AG08395 (cell line): ENCODE data around the gene PPP1R3A.
"Not testable (repeated sequence)": the region's sequence is repeated elsewhere in the genome, so short reads cannot be mapped to it uniquely, and the experiment has no call there.

Source experiments
- DNase-seq: peaks from one replicate; pipeline ENCODE4 v3.0.0; 2012; ENCODE audit warnings: mixed read lengths, low spot score

The PPP1R3A gene

DNA sequence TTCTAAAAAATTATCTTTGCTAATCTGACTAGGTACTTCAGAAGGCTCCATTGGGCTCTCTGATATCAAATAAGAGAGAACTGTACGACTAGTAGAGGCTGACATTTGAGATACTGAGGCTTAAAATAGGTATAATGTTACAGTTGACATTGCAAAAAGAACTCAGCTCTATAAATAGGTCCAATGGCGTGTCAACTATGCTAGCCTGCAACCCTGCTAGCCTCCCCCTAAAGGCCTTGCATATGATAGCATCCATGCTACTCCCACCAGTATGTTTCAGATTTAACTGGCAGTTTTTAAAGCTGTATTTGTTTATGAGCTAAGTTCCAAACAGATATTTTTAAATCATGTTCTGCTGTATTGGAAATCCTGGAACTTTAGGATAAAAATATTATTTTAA, at the start of gene PPP1R3A:
PPP1R3A (minus strand) TSS at position 64 of the 400 bp plus-strand sequence; CDS start at position 51, 13 bp downstream.
- no peak for DNase-seq

DNA sequence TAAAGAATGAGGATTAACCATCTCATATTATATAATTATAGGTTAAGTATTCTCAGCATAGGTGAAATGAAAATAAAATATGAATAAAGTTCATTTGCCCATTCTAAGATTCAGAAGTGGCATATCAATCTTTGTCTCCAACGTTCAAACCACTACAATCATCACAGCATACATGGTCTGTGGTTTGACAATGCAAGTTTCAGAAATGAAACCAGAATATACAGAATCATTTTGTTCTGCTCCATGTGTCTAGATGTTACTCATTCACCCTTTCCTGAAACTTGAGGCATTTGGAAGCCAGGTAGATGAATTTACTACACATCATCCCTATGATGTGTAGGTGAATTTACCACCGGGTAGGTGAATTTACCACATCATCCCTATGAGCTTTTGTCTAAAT, 44.5 kb upstream of the PPP1R3A start:
- DNase-seq: no peak

- no peak for DNase-seq
Observed at GRCh38 chr7:113959910-113960309, 41.1 kb upstream of the PPP1R3A start.

GRCh38 chr7:113955157-113955556, 36.3 kb upstream of the PPP1R3A start:
- no peak for DNase-seq

DNA sequence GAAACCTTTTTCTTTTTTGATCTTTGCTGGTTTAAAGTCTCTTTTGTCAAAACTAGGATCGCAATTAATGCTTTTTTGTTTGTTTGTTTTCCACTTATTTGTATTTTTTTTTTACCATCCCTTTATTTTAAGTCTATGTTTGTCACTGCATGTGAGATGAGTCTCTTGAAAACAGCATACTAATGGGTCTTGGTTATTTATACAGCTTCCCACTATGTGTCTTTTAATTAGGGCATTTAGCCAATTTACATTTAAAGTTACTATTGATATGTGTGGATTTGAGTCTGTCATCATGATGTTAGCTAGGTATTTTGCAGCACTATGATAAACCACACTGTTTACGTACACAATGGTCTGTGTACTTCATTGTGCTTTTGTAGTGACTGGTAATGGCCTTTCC, 34.7 kb upstream of the PPP1R3A start:
- DNase-seq: no peak

GRCh38 chr7:113945018-113945938, 26.5 kb upstream of the PPP1R3A start:
- DNase-seq: no peak

GRCh38 chr7:113936982-113937381, 18.2 kb upstream of the PPP1R3A start:
- no peak for DNase-seq

DNA sequence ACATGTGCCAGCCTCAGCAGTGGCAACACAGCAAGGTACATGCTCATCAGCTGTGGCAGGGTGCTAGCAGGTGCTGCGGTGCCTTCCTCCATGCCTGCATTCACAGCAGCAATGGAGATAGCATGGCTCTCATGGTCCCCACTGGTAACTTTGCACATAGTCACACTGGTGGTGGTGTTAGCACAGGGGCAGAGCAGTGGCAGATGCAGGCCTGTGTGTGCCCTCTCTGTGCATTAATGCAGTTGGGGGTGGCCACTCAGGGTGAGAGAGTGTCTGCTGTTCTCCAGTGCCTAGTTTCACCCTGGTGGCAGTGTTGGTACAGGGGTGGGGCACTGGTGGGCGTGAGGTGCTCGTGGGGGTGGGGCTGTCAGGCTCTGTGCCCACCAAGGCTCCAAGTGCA, 17.7 kb upstream of the PPP1R3A start:
- DNase-seq: no peak

DNA sequence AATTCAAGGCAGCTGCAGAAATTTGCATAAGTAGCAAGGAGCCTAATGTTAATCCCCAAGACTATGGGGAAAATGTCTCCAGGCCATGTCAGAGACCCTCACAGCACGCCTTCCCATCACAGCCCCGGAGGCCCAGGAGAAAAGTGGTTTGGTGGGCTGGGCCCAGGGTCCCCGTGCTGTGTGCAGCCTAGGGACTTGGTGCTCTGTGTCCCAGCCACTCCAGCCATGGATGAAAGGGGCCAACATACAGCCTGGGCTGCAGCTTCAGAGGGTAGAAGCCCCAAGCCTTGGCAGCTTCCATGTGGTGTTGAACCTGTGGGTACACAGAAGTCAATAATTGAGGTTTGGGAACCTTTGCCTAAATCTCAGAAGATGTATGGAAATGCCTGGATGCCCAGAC, 10.6 kb upstream of the PPP1R3A start:
- DNase-seq: not testable (repeated sequence)

DNA sequence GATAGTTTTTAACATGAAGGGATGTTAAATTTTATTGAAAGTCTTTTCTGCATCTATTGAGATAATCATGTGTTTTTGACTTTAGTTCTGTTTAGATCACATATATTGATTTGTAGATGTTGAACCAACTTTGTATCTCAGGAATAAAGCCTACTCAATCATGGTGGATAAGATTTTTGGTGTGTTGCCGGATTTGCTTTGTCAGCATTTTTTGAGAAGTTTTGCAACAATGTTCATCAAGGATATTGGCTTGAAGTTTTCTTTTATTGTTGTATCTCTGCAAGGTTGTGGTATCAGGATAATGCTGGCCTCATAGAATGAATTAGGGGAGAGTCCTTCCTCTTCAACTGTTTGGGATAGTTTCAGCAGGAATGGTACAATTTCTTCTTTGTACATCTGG, 9.3 kb upstream of the PPP1R3A start:
- no peak for DNase-seq

DNA sequence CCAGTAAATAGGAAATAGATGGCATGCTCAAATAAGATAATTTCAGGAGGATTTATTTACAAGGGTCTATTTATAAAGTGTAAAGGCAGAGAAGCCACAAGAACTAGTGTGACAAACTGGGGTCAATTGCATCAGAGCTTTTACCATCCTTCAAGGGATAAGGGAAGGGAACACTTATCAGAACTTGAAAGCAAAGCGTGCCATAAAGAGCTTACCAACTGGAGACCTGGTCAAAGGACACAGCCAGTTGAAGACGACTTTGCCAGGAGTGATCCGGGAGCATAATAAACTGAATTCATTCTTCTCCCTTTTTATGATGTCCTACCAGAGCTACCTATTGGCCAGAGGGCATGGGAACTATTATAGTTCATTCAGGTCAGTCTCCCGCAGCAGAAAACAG, 3.2 kb upstream of the PPP1R3A start:
- no peak for DNase-seq

- DNase-seq: no peak
Observed at GRCh38 chr7:113921363-113921762, 2.6 kb upstream of the PPP1R3A start.

- DNase-seq: no peak
Observed at GRCh38 chr7:113917840-113918239, 969 bp downstream of the PPP1R3A start.

DNA sequence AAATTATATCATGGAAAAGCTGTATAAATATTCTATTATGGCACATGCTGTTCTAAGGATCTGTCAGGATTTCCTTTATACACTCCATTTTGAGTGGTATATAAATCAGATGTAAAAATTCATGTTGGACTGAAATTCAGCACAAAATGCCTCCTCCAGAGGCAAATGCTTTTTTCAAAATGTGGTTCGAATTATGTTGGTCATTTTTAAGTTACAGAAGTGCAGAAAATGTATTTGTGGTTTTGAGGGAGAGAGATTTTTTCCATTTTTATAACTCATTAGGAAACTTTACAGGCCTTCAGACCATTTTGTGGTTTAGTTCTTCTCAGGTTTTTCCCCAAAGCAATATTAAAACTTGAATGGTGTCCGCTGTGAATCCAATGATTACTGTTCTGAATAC, 2.9 kb downstream of the PPP1R3A start:
- no peak for DNase-seq

DNA sequence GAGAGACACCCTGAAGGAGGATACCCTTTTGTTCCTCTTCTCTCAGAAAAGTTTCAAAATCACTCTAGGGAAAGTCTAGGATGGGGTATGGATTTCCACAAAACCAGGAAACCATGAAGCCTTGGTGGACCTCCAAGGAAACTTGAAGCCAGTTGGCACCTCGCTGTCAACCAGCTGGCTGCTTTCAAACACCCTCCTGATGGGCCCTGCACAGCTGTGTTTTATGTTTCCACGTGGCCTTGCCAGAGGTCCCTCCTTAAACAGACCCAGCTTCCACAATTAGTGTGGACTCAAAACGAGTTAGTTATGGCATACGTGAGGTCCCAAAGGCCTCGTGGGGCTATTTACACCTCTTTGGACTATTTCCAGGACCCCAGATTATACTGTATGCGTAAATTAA, 5.9 kb downstream of the PPP1R3A start:
- no peak for DNase-seq

GRCh38 chr7:113907617-113908016, 11.2 kb downstream of the PPP1R3A start:
- no peak for DNase-seq

- DNase-seq: no peak
Observed at GRCh38 chr7:113904521-113904920, 14.3 kb downstream of the PPP1R3A start.

DNA sequence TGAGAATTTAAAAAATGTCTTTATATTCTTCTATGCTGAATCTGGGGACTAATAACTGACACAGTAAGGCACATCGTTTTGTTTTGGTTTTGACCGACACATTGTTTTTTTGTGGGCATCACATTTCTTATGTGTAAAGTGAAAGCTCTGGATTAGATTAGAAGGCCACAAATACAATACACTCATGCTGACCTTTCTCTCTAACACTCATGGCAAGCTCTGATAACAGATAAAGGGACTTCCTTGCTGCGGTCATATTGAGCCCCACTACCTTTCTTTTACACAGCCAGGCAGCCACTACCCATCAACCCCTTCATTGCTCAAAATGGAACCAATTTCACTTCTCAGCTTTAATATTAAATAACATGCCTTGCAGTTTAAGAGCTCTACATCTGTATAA, 26.0 kb downstream of the PPP1R3A start:
- DNase-seq: no peak

DNA sequence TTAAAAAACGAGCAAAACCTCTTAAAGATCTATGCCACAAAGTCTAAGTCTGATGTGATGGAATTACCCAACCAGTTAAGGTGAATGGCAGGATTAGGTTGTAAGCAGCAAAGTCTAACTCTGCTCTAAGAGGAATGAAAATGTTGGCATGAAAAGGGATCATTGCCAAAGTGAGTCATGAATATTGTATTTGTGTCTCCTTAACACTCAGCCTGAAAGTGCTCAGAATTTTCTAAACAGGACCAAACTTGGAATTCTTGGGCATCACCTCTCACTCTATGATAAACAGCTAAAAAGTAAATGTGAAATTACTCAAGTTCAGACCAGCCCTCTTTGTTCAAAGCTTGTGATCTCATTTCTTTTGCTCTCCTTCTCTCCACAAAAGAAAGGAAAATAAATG, 27.0 kb downstream of the PPP1R3A start:
- DNase-seq: no peak

DNA sequence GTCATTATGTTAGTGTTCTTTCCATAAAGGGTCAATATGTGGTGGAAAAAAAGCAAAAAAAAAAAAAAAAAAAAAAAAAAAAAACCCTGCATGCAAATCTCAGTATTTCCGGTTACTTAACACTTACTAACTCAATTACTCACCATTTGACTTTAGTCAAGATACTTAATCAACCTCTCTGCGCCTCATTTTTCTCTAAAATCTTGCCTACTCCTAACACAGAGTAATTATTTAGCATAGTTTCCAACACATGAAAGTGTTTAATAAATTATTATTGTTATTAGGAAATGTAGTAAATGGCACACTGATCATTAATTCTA, 27.8 kb downstream of the PPP1R3A start:
- no peak for DNase-seq

- no peak for DNase-seq
Observed at GRCh38 chr7:113890331-113891030, 28.3 kb downstream of the PPP1R3A start.

GRCh38 chr7:113883096-113883495, 35.7 kb downstream of the PPP1R3A start:
- no peak for DNase-seq

DNA sequence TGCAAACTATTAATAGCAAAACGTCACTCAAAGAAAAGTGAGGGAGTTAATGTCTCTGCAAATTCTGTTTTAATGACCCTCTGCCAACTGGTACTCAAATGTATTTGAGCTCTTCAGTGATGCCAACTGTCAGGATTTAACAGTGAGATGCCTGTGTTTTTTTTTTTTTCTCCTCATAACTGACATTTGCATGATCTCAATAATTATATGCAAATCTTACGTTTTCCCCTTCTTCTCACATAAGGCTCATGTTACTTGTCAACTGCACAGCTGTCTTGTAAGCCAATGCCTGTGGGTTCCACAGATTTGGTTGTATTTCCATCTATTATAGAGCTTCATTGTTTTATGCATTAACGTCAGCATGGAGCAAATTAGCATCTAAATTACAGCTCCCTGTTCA, 38.2 kb downstream of the PPP1R3A start:
- DNase-seq: no peak
